22Rv1 (cell line): ENCODE data around the gene RBMS3.

Source experiments
- H3K27ac ChIP-seq: fragments of 450-650 bp; 2 replicates; pipeline ENCODE4 v1.5.1; 2017
- CTCF ChIP-seq: fragments of 450-650 bp; IDR thresholded peaks from 2 replicates; pipeline ENCODE4 v1.5.1; 2017; ENCODE audit warnings: mild to moderate bottlenecking
- ZFX ChIP-seq: fragments of 450-650 bp; IDR thresholded peaks from 2 replicates; pipeline ENCODE4 v1.6.1; 2017; ENCODE audit warnings: antibody characterized with exemption, borderline replicate concordance

The RBMS3 gene

GRCh38 chr3:29936054-29936453 lies 655.2 kb downstream of the RBMS3 start:
- TF ChIP-seq CTCF = no peak
- no peak for TF ChIP-seq ZFX
- H3K27ac ChIP-seq = no peak overlapping the region

GRCh38 chr3:29936766-29937165 lies 655.9 kb downstream of the RBMS3 start:
- no peak overlapping the region for H3K27ac ChIP-seq
- no peak for TF ChIP-seq ZFX
- no peak for TF ChIP-seq CTCF

GRCh38 chr3:29937185-29937584 lies 656.3 kb downstream of the RBMS3 start:
- no peak overlapping the region for H3K27ac ChIP-seq
- TF ChIP-seq ZFX (no peak), CTCF (no peak)

GRCh38 chr3:29940759-29941323 lies 660.0 kb downstream of the RBMS3 start:
- TF ChIP-seq ZFX (no peak), CTCF (no peak)

GRCh38 chr3:29942297-29942696 lies 661.4 kb downstream of the RBMS3 start:
- no peak for TF ChIP-seq CTCF
- TF ChIP-seq ZFX = no peak
- no peak overlapping the region for H3K27ac ChIP-seq

More at GRCh38 chr3:29940759-29941323, 660.0 kb downstream of the RBMS3 start:
- H3K27ac ChIP-seq = no peak overlapping the region

- no peak for TF ChIP-seq CTCF
- H3K27ac ChIP-seq = no peak overlapping the region
These were observed 668.3 kb downstream of the RBMS3 start for GRCh38 chr3:29949131-29949530.

- TF ChIP-seq ZFX (no peak), CTCF (no peak)
- no peak overlapping the region for H3K27ac ChIP-seq
These were observed 669.2 kb downstream of the RBMS3 start for GRCh38 chr3:29949940-29950616.
